Stimulated activated naive CD8-positive, alpha-beta T cell treated with anti-CD3 and anti-CD28 coated beads, Interleukin-15, amount 100 ng/mL, for 72 hours (primary cell): Measurements from ENCODE around the gene CXCL11.
"Not testable (repeated sequence)": the region's sequence is repeated elsewhere in the genome, so short reads cannot be mapped to it uniquely, and the experiment has no call there.

Experiments
- ATAC-seq: fragments of 150-1000 bp; cut with Tn5 transposase; 2 replicates; pipeline ENCODE4 v1.10.0; 2021; ENCODE audit warnings: mild to moderate bottlenecking, moderate library complexity
- DNase-seq, 2 donors: peaks; one replicate each; pipeline ENCODE4 v3.0.0; 2021 to 2022
- H3K27ac Mint-ChIP-seq, 2 donors: one replicate each; pipeline ENCODE4 v1.8.0; 2022; ENCODE audit warnings: mild to moderate bottlenecking in 2 of 2, mixed read lengths in 2 of 2, moderate library complexity in 2 of 2
- H3K27me3 Mint-ChIP-seq: one replicate; pipeline ENCODE4 v1.8.0; 2022; ENCODE audit warnings: mixed read lengths
- H3K4me1 Mint-ChIP-seq: one replicate; pipeline ENCODE4 v1.8.0; 2022; ENCODE audit warnings: mild to moderate bottlenecking, mixed read lengths
- H3K4me3 Mint-ChIP-seq, 2 donors: one replicate each; pipeline ENCODE4 v1.8.0; 2022; ENCODE audit warnings: mild to moderate bottlenecking in 2 of 2, mixed read lengths in 2 of 2, moderate library complexity in 1 of 2
- H3K9me3 Mint-ChIP-seq, 2 donors: one replicate each; pipeline ENCODE4 v1.8.0; 2022; ENCODE audit warnings: mixed read lengths in 2 of 2

CXCL11 gene

DNA sequence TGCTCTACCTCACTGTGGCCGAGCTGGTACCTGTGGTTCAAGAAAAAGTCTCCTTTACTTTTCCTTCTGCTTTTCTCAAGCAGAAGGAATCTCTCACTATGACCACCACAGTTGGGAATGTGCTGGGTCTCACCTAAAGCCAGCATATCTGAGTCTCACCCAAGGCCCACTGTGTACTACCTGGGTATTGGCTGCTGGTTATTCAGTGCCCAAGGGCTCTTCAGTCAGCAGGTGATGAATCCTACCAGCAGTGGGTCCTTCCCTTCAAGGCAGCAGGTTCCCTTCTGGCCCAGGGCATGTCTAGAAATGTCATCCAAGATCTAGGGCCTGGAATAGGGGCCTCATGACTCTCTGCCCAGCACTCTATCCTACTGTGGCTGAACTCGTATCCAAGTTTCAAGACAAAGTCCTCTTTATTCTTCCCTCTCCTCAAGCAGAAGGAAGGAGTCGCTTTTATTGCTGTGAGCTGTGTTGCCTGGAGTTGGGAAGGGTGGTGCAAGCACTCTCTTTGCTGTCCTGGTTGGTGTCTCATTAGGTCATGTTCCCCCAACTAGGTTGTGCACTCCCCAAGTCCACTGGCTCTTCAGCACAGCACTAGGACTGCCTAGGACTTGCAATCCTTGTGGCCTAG, 18.7 kb downstream of the CXCL11 start:
- DNase-seq (no peak), ATAC-seq (no peak)
- Mint-ChIP-seq H3K4me3 (no peak overlapping the region), H3K27ac (no peak overlapping the region), H3K9me3 (no peaks in the 10 kb centered on the region), H3K4me1 (peaks cover 6% of the 10 kb centered on the region), H3K27me3 (no peaks in the 10 kb centered on the region)

DNA sequence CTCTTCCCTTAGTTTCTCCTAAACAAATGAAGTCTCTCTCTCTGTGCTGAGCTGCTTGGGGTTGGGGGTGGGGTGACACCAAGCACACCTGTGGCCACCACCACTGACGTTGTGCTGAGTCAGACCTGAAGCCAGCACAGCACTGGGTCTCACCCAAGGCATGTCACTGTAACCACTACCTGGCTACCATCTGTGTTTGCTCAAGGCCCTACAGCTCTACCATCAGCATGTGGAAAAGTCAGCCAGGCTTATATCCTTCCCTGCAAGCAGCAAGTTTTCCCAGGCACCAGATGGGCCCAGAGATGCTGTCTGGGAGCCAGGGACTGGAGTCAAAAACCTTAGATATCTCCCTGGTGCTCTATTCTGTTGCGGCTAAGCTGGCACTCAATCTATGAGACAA, 19.5 kb downstream of the CXCL11 start:
- Mint-ChIP-seq H3K4me1 (peaks cover 6% of the 10 kb centered on the region), H3K27me3 (no peaks in the 10 kb centered on the region), H3K27ac (no peak overlapping the region), H3K4me3 (no peak overlapping the region), H3K9me3 (no peaks in the 10 kb centered on the region)
- ATAC-seq, result peak; percentile 86
- DNase-seq, result peak in 1 of 2 donors; percentile 32

- ATAC-seq (no peak), DNase-seq (no peak)
- peaks cover 8% of the 10 kb centered on the region for H3K27me3 Mint-ChIP-seq
- H3K4me3 Mint-ChIP-seq, result no peak overlapping the region
- peaks cover 6% of the 10 kb centered on the region for H3K4me1 Mint-ChIP-seq
- H3K9me3 Mint-ChIP-seq, result no peaks in the 10 kb centered on the region
- no peak overlapping the region for H3K27ac Mint-ChIP-seq
These were observed 22.3 kb downstream of the CXCL11 start for GRCh38 chr4:76013540-76013939.

- no peak for DNase-seq
- no peak for ATAC-seq
- H3K27me3 Mint-ChIP-seq, result peaks cover 13% of the 10 kb centered on the region
- H3K4me1 Mint-ChIP-seq, result peaks cover 6% of the 10 kb centered on the region
- H3K9me3 Mint-ChIP-seq, result no peaks in the 10 kb centered on the region
- H3K27ac Mint-ChIP-seq, result no peak overlapping the region
- H3K4me3 Mint-ChIP-seq, result no peak overlapping the region
These were observed 23.5 kb downstream of the CXCL11 start for GRCh38 chr4:76012388-76012801.

DNA sequence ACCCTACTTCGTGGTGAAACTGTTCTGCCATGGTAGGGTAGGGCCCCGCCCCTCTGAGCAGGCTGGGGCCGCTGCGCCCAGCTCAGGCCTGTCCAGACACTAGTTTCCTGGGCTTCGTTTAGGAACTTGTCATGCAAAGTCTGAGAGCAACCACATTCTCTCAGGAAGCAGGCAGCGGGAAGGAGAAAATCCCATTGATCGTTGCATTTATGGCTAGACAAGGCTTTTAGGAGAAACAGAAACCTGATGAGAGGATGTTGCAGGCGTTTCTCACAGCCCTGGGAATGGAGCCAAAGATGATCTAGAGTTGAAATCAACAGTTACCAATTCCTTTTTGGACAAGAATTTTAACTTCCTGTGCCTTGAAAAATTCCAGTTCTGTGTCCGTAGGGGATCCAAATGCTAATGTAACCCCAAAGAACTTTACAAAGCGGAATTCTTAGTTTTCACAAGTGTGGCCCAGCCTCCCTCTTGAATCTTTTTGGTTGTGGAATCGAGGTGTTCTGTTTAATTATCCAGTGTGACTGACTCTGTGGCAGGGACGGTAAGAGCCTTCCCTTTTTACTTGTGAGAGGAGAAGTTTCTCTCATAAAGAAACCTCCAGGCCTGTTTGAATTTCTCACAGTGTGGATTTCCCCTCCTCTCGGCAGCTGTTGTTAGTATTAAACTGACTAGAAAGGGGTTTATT, 24.0 kb downstream of the CXCL11 start:
- no peak for DNase-seq

GRCh38 chr4:76011018-76011670, 24.7 kb downstream of the CXCL11 start:
- Mint-ChIP-seq H3K27ac (no peak overlapping the region), H3K4me1 (peaks cover 1% of the 10 kb centered on the region), H3K27me3 (peaks cover 13% of the 10 kb centered on the region), H3K9me3 (no peaks in the 10 kb centered on the region), H3K4me3 (no peak overlapping the region)
- ATAC-seq (no peak), DNase-seq (no peak)

More for the DNA sequence above, 24.0 kb downstream of the CXCL11 start:
- ATAC-seq, result no peak
- peaks cover 6% of the 10 kb centered on the region for H3K4me1 Mint-ChIP-seq
- H3K27me3 Mint-ChIP-seq, result peaks cover 13% of the 10 kb centered on the region
- no peak overlapping the region for H3K4me3 Mint-ChIP-seq
- H3K9me3 Mint-ChIP-seq, result no peaks in the 10 kb centered on the region
- no peak overlapping the region for H3K27ac Mint-ChIP-seq

GRCh38 chr4:76010576-76010975, 25.3 kb downstream of the CXCL11 start:
- Mint-ChIP-seq H3K27ac (no peak overlapping the region), H3K4me3 (no peak overlapping the region), H3K4me1 (no peaks in the 10 kb centered on the region), H3K27me3 (peaks cover 13% of the 10 kb centered on the region), H3K9me3 (no peaks in the 10 kb centered on the region)
- no peak for ATAC-seq
- DNase-seq, result no peak

DNA sequence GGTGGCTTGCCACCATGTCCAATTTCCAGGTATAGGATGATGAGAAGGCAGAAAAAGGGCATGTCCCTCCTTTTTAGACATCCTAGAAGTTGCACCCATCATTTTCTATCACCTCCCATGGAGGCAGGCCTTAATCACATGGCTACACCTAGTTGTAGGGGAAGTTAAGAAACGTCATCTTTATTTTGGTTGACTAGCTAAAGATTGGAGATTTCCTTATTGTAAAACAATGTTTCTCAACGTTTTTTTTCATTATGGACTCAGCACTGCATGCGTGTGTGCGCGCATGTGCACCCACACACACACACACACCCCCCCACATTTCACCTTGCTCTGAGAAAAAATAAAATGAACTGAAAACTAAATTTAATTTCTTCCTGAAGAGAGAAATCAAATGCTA, 26.6 kb downstream of the CXCL11 start:
- no peaks in the 10 kb centered on the region for H3K9me3 Mint-ChIP-seq
- no peak overlapping the region for H3K4me3 Mint-ChIP-seq
- ATAC-seq (no peak), DNase-seq (no peak)
- H3K27ac Mint-ChIP-seq, result no peak overlapping the region
- peaks cover 14% of the 10 kb centered on the region for H3K27me3 Mint-ChIP-seq
- H3K4me1 Mint-ChIP-seq, result no peaks in the 10 kb centered on the region

DNA sequence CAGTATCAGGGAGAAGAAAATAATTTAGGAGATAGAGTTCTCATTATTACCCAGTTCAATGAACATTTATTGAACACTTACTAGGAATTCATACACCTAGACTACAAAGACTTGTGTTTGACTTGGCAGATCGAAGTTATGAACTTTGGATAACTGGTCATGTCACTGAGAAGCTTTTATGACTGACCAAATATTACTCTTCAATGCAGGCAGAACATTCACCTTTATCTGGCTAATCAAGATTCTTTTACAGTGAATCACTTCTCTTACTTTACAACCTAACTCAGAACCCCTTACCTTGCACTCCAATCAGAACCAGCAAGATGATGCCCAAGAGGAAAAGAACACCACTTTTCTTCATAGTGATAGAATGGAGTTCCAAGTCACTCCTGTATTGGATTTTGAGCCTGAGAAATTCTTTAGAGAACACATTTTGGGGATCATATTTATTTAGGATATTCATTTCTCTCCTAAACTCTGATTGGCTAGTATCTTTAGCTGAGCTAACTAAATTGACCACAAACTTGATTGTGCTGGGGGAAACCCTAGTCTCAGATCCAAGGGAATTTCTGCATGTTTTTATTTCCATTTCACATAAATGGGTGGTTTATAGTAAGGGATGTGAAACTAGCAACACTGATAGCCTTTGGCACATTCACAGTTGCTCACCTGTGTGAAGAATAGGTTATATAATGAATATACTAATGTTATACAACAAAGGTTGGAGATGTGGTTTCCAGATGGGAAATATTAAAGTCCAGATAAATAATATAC, 28.6 kb downstream of the CXCL11 start, which contains the start of gene CXCL9:
TSS of gene CXCL9 (minus strand) at position 421 of the 774 bp plus-strand sequence. CDS start at position 361, 60 bp downstream.
- H3K27me3 Mint-ChIP-seq, result peaks cover 21% of the 10 kb centered on the region
- H3K27ac Mint-ChIP-seq, result no peak within 1 kb of the TSS
- no peaks in the 10 kb centered on the region for H3K9me3 Mint-ChIP-seq
- H3K4me3 Mint-ChIP-seq, result no peak within 1 kb of the TSS
- peaks cover 6% of the 10 kb centered on the region for H3K4me1 Mint-ChIP-seq
- no peak for DNase-seq
- ATAC-seq, result no peak

GRCh38 chr4:76003620-76004019, 32.2 kb downstream of the CXCL11 start:
- Mint-ChIP-seq H3K27me3 (peaks cover 14% of the 10 kb centered on the region), H3K4me3 (no peak overlapping the region), H3K4me1 (peaks cover 6% of the 10 kb centered on the region), H3K27ac (no peak overlapping the region), H3K9me3 (no peaks in the 10 kb centered on the region)
- DNase-seq, result no peak
- no peak for ATAC-seq

- Mint-ChIP-seq H3K4me3 (no peak overlapping the region), H3K27me3 (peaks cover 8% of the 10 kb centered on the region), H3K9me3 (no peaks in the 10 kb centered on the region), H3K4me1 (peaks cover 6% of the 10 kb centered on the region), H3K27ac (no peak overlapping the region)
- DNase-seq, result no peak
- ATAC-seq, result no peak
These were observed 32.8 kb downstream of the CXCL11 start for GRCh38 chr4:76003035-76003434.

GRCh38 chr4:76002176-76002575, 33.7 kb downstream of the CXCL11 start:
- H3K9me3 Mint-ChIP-seq, result no peaks in the 10 kb centered on the region
- no peak overlapping the region for H3K4me3 Mint-ChIP-seq
- ATAC-seq (no peak), DNase-seq (no peak)
- H3K4me1 Mint-ChIP-seq, result peaks cover 6% of the 10 kb centered on the region
- H3K27me3 Mint-ChIP-seq, result peaks cover 8% of the 10 kb centered on the region
- H3K27ac Mint-ChIP-seq, result peak overlapping the region in 1 of 2 donors; percentile 4

GRCh38 chr4:76001700-76002099, 34.2 kb downstream of the CXCL11 start:
- DNase-seq, result no peak
- ATAC-seq, result no peak
- Mint-ChIP-seq H3K27me3 (peaks cover 8% of the 10 kb centered on the region), H3K4me3 (no peak overlapping the region), H3K27ac (no peak overlapping the region), H3K9me3 (no peaks in the 10 kb centered on the region), H3K4me1 (peaks cover 6% of the 10 kb centered on the region)

- Mint-ChIP-seq H3K27me3 (peaks cover 8% of the 10 kb centered on the region), H3K27ac (no peak overlapping the region), H3K4me3 (no peak overlapping the region), H3K9me3 (no peaks in the 10 kb centered on the region), H3K4me1 (peaks cover 6% of the 10 kb centered on the region)
- no peak for ATAC-seq
- no peak for DNase-seq
These were observed 35.6 kb downstream of the CXCL11 start for GRCh38 chr4:76000279-76000678.

- not testable (repeated sequence) for H3K9me3 Mint-ChIP-seq, H3K27me3 Mint-ChIP-seq, DNase-seq, H3K4me3 Mint-ChIP-seq, H3K4me1 Mint-ChIP-seq, ATAC-seq
- peak overlapping the region in 1 of 2 donors; percentile 42 for H3K27ac Mint-ChIP-seq
These were observed 37.2 kb downstream of the CXCL11 start for GRCh38 chr4:75998525-75999147.
